ENCODE measurements around the gene NDUFC1.
A peak's percentile ranks its signal among the peaks of the same experiment; 100 is the strongest.
"Not testable (repeated sequence)": the region's sequence is repeated elsewhere in the genome, so short reads cannot be mapped to it uniquely, and the experiment has no call there.

The NDUFC1 gene

DNA sequence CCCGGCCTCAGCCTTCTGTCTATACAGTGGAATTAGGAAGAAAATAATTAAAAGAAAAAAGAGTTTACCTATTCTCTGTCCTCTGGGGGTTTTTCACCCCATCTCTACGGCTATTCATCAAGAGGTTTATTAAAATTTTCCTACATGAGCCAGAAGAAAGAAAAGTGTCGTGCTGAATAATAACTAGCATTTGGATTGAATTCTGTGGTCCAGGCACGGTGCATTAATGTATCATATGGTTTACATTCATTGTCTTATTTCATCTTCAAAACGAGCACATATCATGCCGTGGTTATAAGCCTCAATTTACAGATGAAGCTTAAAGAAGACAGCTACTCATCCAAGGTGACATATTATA, 6.4 kb downstream of the NDUFC1 start:
- DNase-seq = no peak

DNA sequence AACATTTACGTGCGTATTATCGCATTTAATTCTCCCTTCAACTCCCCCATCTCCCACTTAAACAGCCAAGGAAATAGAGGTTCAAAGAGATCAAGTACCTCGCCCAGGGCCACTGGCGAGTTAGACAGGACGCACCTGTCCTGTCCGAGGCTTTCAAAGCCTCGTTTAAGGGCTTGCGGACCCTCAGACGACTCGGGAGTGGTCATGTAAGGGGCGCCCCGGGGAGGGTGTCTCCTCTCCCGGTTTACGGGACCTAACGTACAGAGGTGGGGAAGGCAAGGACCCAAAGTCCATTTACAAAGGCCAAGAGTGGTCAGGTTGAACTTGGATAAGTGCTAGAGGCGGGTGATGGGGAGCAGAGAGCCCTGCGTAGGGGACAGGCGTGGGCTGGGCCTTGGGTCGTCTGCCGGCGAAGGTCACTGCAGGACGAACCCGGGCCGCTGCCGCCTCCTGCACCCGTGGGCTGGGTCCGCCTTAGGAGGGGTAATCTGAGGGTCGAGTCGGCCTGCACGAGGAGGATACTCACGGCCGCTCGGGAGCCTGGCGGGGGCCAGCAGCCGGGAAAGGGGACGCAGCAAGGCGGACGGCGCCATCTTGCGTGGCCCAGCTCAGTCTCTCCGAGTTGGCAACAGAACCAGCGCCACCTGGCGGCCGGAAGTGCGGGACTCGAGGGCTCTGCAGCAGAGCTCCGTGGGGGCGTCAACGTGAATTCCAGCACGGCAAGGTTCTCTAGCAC, 6.9 kb downstream of the NDUFC1 start:
- peak; percentile 89 for DNase-seq

DNA sequence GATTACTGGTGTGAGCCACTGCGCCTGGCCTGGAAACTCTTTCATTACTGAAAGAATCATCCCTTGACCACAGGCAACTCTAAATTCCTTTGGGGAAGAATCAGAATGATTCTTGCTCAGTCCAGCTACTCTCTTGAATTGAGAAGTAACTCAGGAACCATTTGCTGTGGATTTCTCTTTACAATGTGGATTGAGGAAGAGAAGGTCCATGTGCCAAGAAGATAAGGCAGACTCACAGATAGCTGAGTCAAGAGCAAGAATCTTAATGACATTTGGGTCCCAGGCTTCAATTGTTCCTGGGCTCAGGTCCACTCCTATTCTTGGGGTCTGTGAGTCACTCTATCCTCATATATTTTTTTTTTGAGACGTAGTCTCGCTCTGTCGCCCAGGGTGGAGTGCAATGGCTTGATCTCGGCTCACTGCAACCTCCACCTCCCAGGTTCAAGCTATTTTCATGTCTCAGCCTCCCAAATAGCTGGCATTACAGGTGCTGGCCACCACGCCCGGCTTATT, 16.0 kb downstream of the NDUFC1 start:
- DNase-seq = no peak

DNA sequence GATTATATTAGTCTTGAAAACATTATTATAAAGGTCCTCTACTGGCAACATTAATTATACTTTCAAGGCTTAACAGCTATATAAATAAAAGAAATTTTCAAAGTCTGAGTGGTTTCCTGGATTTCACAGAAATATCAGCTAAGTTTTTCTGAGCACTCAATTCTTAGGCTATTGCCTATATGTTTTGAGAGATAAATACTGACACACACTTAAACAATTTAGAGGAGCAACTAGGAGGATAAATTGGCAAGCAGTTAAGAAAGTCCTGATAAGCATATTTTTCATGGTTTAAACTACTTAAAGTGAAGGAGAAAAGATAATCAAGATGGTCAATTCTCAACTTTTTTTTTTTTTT, 19.6 kb downstream of the NDUFC1 start:
- no peak for DNase-seq

DNA sequence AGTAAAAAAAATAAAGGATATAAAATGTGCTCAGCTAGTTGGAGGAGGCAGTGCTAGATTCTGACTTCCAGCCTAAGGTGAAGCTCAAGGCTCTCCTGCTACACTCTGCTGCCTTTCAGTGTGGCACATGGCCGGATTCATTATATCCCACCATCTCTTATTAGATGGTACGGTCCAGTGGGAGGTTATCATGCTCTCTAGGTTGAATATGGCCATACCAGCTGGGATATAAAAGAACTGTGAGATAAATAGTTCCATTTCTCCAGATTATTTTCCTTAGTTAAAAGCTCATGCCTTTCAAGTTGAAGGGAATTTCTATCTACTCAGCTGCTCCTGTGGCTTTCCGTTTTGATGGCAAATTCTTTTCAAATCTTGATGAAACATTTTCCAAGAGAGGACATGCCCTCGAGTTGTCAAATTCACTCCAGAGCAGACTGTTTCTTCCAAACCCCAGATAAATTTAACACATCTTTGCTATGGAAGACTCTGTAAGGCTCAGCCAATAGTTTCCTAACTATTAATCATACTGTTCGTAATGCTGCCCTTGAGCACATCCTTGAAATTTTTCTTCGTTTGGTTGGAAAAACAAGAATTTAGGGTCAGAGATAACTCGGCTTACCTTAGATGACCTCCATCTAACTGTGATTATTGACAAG, 20.1 kb downstream of the NDUFC1 start:
- no peak for DNase-seq

DNA sequence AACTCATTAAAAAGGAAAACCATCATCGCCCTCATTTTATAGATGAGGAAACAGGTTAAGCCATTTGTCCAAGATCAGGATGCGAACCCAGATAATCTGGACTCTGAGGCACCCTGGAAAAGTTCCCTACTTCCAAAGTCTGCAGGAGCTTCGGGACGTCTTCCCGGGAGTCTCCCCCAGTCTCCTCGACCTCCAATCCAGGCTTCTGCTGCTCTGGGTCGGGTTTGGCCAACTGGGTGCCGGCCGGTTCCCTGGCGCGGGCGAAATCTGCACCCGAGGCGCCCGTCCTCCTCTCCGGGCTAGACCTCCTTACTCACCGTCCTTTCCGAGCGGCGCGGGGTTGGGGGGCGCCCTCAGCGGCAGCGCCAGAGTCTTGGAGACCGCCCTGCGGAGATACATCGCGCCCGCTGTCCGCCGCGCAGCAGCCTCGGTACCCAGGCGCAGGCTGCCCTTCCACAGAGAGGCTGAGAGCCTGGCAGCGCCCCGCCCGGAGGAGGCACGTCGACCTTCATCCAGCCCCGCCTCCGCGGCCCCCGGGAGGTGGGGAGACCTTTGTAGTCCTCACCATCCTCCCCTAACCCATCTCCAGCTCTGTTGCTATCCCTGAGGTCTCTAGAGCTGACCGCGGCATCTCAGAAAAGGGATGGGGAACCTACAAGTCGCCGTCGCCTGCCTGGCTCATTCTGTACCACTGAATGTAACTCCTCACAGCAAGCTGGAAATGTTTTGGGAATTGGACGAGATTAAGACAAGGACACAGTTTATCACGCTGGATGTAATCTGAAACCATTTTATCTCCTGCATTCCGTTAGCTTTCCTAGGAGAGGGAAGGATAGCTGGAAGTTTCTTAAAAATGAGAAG, 22.3 kb downstream of the NDUFC1 start, which contains the start of gene MGARP:
TSS of gene MGARP (minus strand) at position 466 of the 861 bp plus-strand sequence. CDS start at position 399, 67 bp downstream.
- DNase-seq = no peak

DNA sequence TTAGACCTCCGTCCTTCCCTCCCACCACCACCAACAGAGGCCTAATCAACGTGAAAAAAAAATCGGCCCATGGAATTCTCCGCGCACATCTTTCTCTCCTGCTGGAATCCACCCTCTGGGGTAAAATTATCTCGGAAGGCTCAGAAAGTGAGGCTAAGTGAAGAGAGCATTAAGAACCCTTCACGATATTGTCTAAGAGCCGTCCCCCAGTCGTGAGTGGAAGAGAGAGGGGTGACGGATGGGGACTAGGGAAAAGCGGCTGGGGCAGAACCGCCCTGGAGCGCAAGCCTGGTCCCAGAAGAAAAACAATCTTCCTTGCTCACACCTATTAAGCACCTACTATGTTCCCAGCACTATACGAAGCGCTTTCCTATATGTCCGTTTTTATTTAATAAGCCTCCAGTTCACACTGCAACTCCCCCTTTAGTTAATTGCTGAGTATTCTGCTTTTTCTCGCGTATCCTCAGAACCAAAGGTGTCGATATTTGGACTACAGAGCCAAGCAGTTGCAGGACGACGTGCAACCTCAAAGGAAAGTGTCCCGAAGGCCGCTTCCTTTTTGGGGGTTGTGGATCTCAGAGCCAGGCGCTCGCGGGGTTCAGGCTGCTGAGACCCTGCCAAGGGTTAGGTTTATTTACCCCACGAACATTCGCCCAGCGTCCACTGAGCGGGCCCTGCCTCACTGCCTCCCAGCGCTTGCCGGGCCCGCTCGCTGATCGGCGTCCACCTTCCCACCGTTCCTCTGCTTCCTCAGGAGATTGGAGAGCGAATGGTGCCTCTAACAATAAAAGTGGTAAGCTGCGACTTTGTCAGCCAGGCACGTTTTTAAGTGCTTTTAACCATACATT, 23.1 kb downstream of the NDUFC1 start:
- DNase-seq = no peak

DNA sequence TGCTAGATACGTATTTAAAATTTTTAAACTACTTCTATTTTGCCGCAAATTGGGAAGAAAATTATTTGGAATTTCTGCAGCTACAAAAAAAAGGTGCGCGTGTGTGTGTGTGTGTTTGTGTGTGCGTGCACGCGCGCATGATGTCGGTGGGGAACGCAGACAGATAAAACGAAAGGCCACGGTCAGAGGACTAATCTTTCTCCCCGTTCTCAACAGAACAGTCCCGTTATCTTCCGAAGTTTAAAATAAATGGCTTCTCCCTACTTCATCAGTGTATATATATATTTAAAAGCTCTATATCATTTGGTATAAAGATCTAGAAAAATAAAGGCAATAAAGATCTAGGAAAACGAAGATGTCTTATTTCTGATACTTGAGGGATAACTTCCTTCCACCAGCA, 23.8 kb downstream of the NDUFC1 start:
- DNase-seq = no peak

DNA sequence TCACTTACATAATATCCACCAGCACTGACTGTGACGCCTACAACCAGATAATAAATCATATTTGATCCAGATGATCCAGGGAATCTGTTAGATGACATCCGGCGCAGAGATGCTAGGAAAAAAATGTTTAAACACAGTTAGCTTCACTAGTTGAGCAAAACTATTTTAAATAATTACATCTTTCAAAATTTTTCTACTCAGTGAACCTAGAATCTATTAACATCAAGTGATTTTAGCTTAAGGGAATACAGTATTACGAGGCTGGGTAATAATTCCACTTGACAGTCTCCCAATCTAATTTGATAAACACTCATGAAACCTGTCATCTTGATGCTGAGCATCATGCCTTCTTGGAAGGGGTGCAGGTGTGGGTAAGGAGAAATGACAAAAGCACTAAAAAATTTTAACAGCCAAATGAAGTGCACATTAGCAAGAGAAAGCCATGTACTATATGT, 27.0 kb downstream of the NDUFC1 start:
- DNase-seq = no peak

DNA sequence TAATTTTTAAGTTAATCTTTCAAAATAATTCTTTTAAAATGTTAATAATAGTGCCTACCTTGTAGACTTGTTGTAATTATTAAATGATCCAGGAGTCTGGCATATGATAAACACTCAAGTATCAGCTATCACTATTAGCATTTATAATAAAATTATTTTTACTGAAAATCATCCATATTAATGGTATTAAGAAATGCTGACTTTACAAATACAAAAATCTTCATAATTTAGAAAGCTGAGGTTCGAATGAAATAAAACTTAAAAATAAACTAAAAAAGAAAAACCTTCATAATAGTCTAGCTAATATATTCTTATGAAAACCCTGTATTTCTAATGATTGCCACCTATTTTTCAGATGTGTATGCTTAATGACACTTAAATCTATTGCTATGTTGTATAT, 27.5 kb downstream of the NDUFC1 start:
- DNase-seq = no peak

DNA sequence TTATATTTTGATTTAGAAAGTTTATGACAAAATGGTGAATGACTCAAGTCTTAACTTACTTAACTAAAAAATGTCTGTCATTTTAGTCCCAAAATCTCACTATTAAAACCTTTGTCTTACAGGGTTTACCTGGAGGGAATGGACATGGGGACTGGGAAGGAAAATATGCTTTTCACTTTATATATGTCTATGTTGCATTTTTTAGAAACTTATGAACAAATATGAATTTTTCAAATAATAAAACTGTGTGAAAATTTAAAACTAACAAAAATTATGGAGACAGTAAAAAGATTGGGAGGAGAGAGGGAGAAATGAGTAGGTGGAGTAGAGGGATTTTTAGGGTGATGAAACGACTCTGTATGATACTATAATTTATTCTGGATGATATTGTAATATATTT, 28.4 kb downstream of the NDUFC1 start:
- no peak for DNase-seq

DNA sequence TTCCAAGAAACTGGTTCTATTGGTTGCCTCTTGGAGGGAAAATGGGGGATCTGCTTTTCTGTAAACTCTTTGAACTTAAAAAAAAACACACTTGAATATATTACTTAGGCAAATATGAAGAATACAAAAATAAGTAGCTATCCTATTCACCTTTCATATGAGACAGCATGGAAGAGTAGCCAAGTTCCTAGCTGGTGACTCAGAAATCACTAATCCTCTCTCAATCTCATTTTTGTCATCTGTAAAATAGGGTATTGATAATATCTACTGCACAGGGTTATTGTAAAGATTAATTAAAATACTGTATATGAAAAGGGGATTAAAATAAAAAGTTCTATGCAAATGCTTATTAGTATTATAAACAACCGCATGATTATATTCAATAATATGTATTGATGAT, 35.0 kb downstream of the NDUFC1 start:
- DNase-seq = no peak

DNA sequence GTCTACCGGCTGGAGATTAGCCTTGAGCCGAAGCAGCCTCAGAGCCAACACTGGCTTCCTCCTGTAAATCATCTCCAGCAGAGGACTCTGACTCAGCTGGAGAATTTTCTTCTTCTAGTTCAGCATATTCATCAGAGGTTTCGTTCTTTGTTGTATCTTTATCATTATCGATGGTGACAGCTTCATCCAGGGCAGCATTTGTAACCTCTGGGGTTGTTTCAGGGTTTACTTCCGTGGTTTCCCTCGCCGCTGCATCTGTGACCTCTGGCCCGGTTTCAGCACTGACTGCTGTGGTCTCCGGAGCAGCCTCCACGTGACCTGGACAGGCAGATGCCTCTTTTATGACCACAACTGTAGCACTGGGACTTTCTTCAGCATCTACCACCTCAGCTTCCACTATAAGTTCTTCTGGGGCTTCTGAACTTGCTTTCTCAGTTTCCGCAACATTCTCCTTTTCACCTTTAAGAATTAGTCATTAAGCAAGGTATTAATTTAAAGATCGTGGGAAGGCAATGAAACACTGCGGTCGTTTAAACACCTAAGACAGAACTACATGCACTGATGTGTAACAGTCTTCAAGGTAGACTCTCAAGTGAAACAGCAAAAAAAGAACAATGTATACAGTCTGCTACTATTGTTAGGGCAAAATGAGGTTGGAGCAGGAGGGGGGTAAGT, 35.6 kb downstream of the NDUFC1 start:
- DNase-seq = peak; percentile 81

DNA sequence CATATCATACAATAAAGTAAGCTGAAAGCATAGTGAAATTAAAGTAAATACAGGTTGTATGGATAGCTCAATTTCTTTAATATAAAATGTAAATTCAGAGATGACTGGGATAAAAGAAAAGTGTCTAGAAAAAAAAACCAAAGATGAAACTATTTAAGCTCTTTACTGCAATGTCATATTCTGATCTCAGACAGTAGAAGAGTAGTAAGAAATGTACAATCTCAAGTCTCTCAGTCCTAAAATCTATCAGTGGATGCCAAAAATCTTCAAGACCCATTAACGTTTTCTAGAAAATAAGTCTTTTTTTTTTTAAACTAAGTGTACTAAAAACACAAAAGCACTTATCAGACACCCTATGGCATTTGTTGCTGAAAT, 36.1 kb downstream of the NDUFC1 start:
- no peak for DNase-seq

DNA sequence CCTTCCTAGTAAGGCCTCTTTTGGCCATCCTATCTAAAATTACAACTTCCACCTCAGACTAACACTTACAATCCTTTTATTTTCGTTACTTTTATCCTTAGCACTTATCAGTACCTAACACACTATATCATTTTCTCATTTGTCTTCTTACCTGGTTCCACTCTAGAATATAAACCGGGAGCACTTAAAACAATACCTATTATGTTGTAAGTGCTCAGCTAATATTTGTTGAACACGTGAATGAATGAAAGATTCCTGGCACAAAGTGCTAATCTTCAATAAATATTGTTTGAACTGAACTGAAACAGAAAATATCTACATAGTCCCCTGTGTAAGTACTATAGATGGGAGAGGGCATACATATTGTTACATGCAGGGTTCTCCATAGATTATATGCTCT, 36.6 kb downstream of the NDUFC1 start:
- no peak for DNase-seq

DNA sequence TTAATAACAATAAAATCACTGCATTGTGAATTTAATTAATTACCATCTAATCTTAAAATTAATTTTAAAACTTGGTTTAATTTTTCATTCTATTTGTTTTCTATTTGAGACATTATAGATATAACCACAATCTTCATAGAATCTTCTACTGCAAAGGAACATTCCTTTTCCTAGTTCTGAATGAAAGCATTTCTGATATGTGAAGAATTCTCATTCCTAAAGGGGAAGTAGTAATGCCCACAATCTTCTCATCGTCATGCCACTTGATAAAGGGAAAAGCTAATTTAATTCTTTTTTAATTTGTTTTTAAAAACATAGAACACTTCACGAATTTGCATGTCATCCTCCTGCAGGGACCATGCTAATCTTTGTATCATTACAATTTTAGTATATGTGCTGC, 45.9 kb downstream of the NDUFC1 start:
- DNase-seq = no peak

DNA sequence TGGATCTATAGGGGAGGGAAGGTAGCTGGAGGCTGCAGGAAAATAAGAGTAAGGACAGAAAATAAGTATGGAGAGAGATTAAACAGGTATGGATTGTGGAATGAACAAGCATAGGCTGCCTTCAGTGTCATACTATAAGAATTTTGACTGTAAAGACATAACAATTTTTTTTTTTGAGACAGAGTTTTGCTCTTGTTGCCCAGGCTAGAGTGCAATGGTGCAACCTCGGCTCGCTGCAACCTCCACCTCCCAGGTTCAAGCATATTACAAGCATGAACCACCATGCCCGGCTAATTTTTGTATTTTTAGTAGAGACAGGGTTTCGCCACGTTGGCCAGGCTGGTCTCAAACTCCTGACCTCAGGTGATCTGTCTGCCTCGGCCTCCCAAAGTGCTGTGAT, 46.7 kb downstream of the NDUFC1 start:
- DNase-seq = not testable (repeated sequence)

DNA sequence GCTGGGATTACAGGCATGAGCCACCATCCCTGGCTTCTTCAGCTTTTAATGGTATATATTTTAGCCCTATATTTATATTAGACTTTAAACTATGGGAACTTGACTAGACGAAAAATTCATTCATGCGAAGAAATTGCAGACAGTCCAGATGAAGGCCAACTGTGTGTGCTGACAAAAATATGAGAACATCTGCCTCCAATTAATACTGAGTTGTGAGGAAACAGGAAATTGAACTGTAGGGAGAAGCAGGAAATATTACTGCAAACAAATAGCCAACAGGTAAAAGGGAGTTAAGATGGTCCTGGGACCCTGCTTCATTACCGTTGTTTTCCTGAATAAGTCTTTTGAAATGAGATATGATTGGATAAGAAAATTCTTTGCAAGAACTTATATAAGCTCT, 48.6 kb downstream of the NDUFC1 start:
- no peak for DNase-seq

DNA sequence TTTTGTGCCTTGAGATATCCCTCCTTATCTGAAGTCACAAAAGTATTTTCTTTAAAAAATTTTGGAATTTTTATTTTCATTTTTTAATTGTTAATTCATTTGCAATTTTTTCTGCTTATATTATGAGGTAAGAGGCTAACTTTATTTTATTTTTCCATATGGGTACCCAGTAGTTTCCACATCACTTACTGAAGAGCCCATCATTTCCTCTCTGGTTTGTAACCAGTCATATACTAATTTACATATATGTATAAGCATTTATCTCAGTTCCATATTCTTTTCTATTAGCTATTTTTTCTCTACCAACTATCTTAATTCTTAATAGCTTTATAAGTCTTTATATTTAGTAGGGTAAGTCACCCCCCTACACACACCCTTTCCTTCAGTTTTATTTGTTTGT, 49.2 kb downstream of the NDUFC1 start:
- no peak for DNase-seq

DNA sequence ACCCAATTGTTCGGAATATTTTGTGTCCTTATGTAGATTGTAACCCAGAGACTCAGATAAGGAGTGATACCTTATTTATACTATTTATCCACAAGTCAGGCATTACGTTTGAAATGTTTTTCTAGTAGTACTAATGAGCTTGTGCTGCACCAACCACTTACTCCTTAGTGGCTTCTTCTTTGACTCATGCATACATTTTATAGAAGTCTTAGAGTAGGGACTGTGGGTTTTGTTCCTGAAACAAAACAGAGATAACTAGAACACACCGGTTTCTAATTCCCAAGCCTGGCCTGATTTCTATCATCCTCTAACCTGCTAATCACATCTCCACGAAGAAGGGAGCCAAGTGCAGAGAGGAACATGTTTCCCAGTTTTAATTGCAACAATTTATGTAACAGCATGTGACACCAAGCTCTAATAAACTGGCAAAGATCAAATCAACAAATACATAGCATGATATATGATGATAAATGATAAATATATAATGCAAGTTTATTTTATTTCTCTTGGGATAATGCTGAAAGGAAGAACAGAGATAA, 54.5 kb downstream of the NDUFC1 start:
- no peak for DNase-seq

DNA sequence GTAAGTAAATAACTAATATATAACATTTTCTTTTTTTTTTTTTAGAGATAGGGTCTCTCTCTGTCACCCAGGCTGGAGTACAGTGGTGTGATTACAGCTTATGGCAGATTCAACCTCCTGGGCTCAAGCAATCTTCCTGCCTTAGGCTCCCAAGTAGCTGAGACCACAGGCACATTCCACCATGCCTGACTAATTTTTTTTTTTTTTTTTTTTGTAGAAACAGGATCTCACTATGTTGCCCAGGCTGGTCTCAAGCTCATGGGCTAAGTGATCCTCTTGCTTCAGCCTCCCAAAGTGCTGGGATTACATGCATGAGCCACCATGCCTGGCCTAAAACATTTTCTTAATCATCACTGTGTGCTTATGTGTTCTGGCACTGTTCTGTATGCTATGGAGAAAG, 55.0 kb downstream of the NDUFC1 start:
- no peak for DNase-seq

DNA sequence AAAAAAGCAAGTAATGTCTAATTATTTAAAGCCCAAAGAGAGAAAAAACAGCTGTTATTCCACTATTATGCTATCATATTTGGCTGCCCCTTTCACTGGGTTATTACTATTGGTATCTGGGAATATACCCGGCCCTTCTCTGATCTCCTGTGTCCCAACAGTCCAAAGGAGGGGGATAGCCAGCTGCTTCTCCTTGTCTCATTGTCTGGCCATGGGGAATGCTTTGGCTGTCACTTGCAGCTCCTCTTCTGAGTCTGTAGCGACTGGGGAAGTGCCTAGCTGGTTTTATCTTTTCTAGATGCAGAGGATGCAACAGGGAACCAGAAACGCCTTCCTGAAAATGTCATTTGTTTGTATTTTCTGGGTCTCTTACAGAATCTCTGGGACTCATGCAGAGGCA, 56.1 kb downstream of the NDUFC1 start:
- no peak for DNase-seq
